Neural cell (in vitro differentiated cells): ENCODE data around the gene SND1. TPM values are rescaled to one million over a fixed set of nuclear protein-coding genes. Genes with fewer than 3 reads are reported as not detected.

Experiments
- H2AFZ ChIP-seq: fragments of 200-600, 300-800 bp; sonication (generic), shearing (Covaris generic); 2 replicates; pipeline ENCODE4 v1.6.0; 2014; ENCODE audit warnings: low read depth, mild to moderate bottlenecking, antibody characterized with exemption, low read length, moderate library complexity
- H3F3A ChIP-seq: fragments of 200-600 bp; shearing (Covaris generic); 2 replicates; pipeline ENCODE4 v1.6.1; 2016; ENCODE audit warnings: mild to moderate bottlenecking, moderate library complexity, mixed read lengths, antibody characterized with exemption, low read length; ENCODE audit not compliant: insufficient read depth, poor library complexity, severe bottlenecking
- H3K27ac ChIP-seq: fragments of 200-600, 300-800 bp; sonication (generic), shearing (Covaris generic); 2 replicates; pipeline ENCODE4 v1.5.1; 2014; ENCODE audit warnings: mild to moderate bottlenecking, low read length, moderate library complexity
- H3K27me3 ChIP-seq: fragments of 300-800, 200-600 bp; sonication (generic), shearing (Covaris generic); 2 replicates; pipeline ENCODE4 v1.6.0; 2014; ENCODE audit warnings: mild to moderate bottlenecking, low read depth, low read length, moderate library complexity; ENCODE audit not compliant: insufficient read depth
- H3K36me3 ChIP-seq: fragments of 300-800, 200-600 bp; sonication (generic), shearing (Covaris generic); 2 replicates; pipeline ENCODE4 v1.5.1; 2014; ENCODE audit warnings: mild to moderate bottlenecking, antibody characterized with exemption, low read length, moderate library complexity; ENCODE audit not compliant: insufficient read depth
- H3K4me2 ChIP-seq: fragments of 300-800, 200-600 bp; sonication (generic), shearing (Covaris generic); 2 replicates; pipeline ENCODE4 v1.6.0; 2014; ENCODE audit warnings: mild to moderate bottlenecking, low read length
- H3K4me3 ChIP-seq: fragments of 300-800, 200-600 bp; sonication (generic), shearing (Covaris generic); 2 replicates; pipeline ENCODE4 v1.5.1; 2014; ENCODE audit warnings: mild to moderate bottlenecking, low read length, moderate library complexity
- H3K79me2 ChIP-seq: fragments of 200-600 bp; shearing (Covaris generic); replicated peaks from 2 replicates; pipeline ENCODE4 v1.6.0; 2014; ENCODE audit warnings: mild to moderate bottlenecking, low read length, moderate library complexity; ENCODE audit not compliant: insufficient read depth
- H3K9ac ChIP-seq: fragments of 300-800, 200-600 bp; sonication (generic), shearing (Covaris generic); 2 replicates; pipeline ENCODE4 v1.6.1; 2016; ENCODE audit warnings: mild to moderate bottlenecking, low read length, mixed read lengths
- H3K9me2 ChIP-seq: fragments of 200-600 bp; shearing (Covaris generic); 2 replicates; pipeline ENCODE4 v1.6.1; 2016; ENCODE audit warnings: mild to moderate bottlenecking, low read length, mixed read lengths; ENCODE audit not compliant: insufficient read depth
- H3K9me3 ChIP-seq: fragments of 200-600, 300-800 bp; sonication (generic), shearing (Covaris generic); 2 replicates; pipeline ENCODE4 v1.6.1; 2016; ENCODE audit warnings: mild to moderate bottlenecking, mixed run types, low read length, moderate library complexity, mixed read lengths
- H4K20me1 ChIP-seq: fragments of 200-600 bp; shearing (Covaris generic); 2 replicates; pipeline ENCODE4 v1.6.1; 2016; ENCODE audit warnings: mild to moderate bottlenecking, mixed run types; ENCODE audit not compliant: insufficient read depth
- CTCF ChIP-seq: fragments of 450-650 bp; IDR thresholded peaks from 2 replicates; pipeline ENCODE4 v1.5.1; 2014; ENCODE audit warnings: antibody characterized with exemption, mild to moderate bottlenecking, moderate library complexity; ENCODE audit not compliant: poor library complexity, severe bottlenecking
- EP300 ChIP-seq: fragments of 450-650 bp; conservative IDR thresholded peaks from 2 replicates; pipeline ENCODE4 v1.6.1; 2014; ENCODE audit warnings: antibody characterized with exemption, mild to moderate bottlenecking, moderate library complexity; ENCODE audit not compliant: poor library complexity, severe bottlenecking
- EZH2 ChIP-seq: fragments of 200-600, 300-800 bp; shearing (Covaris generic), sonication (generic); IDR thresholded peaks from 2 replicates; pipeline ENCODE4 v1.6.1; 2014; ENCODE audit warnings: antibody characterized with exemption, low read length, borderline replicate concordance, mild to moderate bottlenecking; ENCODE audit not compliant: insufficient read depth, poor library complexity, severe bottlenecking
- MXI1 ChIP-seq: fragments of 450-650 bp; conservative IDR thresholded peaks from 2 replicates; pipeline ENCODE4 v1.6.1; 2014; ENCODE audit warnings: antibody characterized with exemption, mild to moderate bottlenecking; ENCODE audit not compliant: poor library complexity, severe bottlenecking
- POLR2AphosphoS5 ChIP-seq: IDR thresholded peaks from 2 replicates; pipeline ENCODE4 v1.6.1; 2012
- RAD21 ChIP-seq: fragments of 450-650 bp; conservative IDR thresholded peaks from 2 replicates; pipeline ENCODE4 v1.6.1; 2014; ENCODE audit warnings: antibody characterized with exemption, mild to moderate bottlenecking, moderate library complexity
- SMC3 ChIP-seq: fragments of 450-650 bp; conservative IDR thresholded peaks from 2 replicates; pipeline ENCODE4 v1.6.1; 2014; ENCODE audit warnings: antibody characterized with exemption, mild to moderate bottlenecking, moderate library complexity; ENCODE audit not compliant: poor library complexity
- TAF1 ChIP-seq: IDR thresholded peaks from 2 replicates; pipeline ENCODE4 v1.6.1; 2012; ENCODE audit warnings: low read depth
- polyA plus RNA-seq: library from polyadenylated mRNA; depleted of rRNA; stranded (reverse); fragments of >200 nt; gene quantifications from 2 replicates; pipeline ENCODE4 v1.2.3, GENCODE V29; 2014
- TF ChIP-seq, protein P1 (sequence below): IDR thresholded peaks from 2 replicates; pipeline ENCODE4 v1.6.1; 2012; ENCODE audit warnings: borderline replicate concordance

SND1 gene
- polyA plus RNA-seq, 1 donor from 2014 or later: 37.4 TPM

- Histone ChIP-seq H3K4me2 (no peak overlapping the region), H3K9ac (no peak overlapping the region), H3K27me3 (no peaks in the 10 kb centered on the region), H3K27ac (no peak overlapping the region), H3K9me2 (no peaks in the 10 kb centered on the region), H3K79me2 (no peaks in the 10 kb centered on the region), H3F3A (no peaks in the 10 kb centered on the region), H3K36me3 (no peaks in the 10 kb centered on the region), H3K9me3 (no peaks in the 10 kb centered on the region), H2AFZ (no peak overlapping the region), H4K20me1 (no peaks in the 10 kb centered on the region), H3K4me3 (no peak overlapping the region)
- TF ChIP-seq POLR2AphosphoS5 (no peak), EZH2 (no peak), SMC3 (no peak), CTCF (no peak), MXI1 (no peak), TAF1 (no peak), RAD21 (no peak), EP300 (no peak)
- TF ChIP-seq, protein P1, sequence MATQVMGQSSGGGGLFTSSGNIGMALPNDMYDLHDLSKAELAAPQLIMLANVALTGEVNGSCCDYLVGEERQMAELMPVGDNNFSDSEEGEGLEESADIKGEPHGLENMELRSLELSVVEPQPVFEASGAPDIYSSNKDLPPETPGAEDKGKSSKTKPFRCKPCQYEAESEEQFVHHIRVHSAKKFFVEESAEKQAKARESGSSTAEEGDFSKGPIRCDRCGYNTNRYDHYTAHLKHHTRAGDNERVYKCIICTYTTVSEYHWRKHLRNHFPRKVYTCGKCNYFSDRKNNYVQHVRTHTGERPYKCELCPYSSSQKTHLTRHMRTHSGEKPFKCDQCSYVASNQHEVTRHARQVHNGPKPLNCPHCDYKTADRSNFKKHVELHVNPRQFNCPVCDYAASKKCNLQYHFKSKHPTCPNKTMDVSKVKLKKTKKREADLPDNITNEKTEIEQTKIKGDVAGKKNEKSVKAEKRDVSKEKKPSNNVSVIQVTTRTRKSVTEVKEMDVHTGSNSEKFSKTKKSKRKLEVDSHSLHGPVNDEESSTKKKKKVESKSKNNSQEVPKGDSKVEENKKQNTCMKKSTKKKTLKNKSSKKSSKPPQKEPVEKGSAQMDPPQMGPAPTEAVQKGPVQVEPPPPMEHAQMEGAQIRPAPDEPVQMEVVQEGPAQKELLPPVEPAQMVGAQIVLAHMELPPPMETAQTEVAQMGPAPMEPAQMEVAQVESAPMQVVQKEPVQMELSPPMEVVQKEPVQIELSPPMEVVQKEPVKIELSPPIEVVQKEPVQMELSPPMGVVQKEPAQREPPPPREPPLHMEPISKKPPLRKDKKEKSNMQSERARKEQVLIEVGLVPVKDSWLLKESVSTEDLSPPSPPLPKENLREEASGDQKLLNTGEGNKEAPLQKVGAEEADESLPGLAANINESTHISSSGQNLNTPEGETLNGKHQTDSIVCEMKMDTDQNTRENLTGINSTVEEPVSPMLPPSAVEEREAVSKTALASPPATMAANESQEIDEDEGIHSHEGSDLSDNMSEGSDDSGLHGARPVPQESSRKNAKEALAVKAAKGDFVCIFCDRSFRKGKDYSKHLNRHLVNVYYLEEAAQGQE: no peak
These were observed 147.7 kb downstream of the SND1 start for GRCh38 chr7:127799535-127800305.

DNA sequence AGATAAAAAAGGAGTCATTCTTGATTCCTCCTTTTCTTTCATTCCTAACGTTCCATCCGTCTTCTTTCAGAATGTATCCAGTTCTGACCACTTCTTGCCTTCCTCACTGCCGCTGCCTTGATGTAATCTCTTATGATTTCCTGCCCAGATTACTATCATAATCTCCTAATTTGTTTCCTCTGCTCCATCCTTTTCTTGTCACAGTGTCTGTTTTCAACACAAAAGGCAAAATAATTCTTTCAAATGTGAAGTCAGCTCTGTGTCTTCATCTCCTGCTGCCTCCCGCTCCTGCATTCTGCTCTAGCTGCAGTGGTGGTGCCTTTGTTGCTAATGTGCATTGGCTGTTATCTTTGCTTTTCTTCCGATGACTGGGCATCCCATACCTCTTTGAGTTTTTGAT, 150.9 kb downstream of the SND1 start:
- Histone ChIP-seq H3F3A (no peaks in the 10 kb centered on the region), H3K79me2 (no peaks in the 10 kb centered on the region), H3K4me2 (no peak overlapping the region), H3K9ac (no peak overlapping the region), H3K27me3 (no peaks in the 10 kb centered on the region), H3K36me3 (no peaks in the 10 kb centered on the region), H3K4me3 (no peak overlapping the region), H3K9me2 (no peaks in the 10 kb centered on the region), H2AFZ (no peak overlapping the region), H3K27ac (no peak overlapping the region), H4K20me1 (no peaks in the 10 kb centered on the region), H3K9me3 (no peaks in the 10 kb centered on the region)
- TF ChIP-seq TAF1: no peak
- no peak for TF ChIP-seq CTCF
- no peak for TF ChIP-seq POLR2AphosphoS5
- no peak for TF ChIP-seq SMC3
- TF ChIP-seq, protein P1: no peak
- TF ChIP-seq RAD21: no peak
